Bone marrow (tissue), 2 donors: ENCODE data around the gene RPL31.

Experiments used
- DNase-seq, 2 donors: peaks; one replicate each; lab custom pipeline; 2025; lab: John Stamatoyannopoulos, UW

RPL31 gene

DNA sequence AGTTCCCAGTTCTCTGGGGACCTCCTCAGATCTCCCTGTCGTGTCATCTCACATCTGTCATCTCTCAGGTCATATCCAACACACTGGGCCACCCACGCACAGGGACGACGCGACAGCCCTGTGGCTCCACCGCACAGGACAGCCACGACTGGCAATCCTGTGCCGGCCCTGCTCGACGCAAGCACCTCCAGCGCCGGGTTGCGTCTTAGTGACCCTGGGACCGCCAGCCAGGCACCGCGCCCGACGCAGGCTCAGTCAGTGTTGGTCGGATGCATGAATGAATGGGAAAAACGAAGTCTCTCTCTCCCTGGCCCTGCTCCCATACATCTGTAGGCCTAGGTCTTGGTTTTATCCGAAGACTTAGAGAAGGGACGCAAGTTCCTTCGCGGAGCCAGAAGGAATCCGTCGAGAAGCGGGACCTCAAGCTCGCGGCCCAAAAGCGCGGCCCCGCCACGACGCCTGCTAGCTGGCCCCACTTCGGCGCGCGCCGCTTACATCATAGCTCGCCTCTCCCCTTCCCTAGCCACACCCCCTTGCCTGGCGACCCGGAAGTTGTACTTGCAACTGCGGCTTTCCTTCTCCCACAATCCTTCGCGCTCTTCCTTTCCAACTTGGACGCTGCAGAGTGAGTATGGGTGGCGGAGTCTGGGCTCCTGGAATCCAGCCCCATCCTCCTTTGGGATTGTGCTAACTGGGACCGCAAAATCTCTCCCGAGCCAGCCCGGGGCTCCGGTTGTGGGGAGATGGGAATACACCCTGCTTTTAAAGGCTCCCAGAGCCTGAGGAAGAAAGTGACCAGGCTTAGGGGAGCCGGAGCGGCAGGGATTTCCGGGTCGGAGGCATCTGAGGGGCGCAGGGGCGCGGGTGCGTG lies at the start of gene RPL31:
Gene RPL31, plus strand, starts transcription at position 599 of the 871 bp plus-strand sequence. CDS start 413 bp downstream, outside the sequence.
- peak; percentile 82 to 96 for DNase-seq

DNA sequence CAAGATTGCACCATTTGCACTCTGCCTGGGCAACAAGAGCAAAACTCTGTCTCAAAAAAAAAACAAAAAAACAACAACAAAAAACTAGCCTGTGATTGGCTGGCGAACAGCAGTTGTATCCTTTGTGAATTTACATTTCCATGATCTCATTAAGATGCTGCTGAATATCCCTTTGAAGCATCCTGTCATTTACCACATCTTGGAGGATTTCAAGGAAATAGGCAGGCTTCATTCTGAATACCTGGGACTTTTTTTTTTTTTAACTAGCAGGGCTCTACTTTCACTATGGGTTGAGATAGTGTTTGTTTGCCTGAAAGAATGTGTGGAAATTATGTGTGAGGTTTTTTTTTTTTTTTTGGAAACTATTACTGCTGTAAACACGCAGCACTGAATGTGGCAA lies 49.6 kb upstream of the RPL31 start:
- no peak for DNase-seq

DNA sequence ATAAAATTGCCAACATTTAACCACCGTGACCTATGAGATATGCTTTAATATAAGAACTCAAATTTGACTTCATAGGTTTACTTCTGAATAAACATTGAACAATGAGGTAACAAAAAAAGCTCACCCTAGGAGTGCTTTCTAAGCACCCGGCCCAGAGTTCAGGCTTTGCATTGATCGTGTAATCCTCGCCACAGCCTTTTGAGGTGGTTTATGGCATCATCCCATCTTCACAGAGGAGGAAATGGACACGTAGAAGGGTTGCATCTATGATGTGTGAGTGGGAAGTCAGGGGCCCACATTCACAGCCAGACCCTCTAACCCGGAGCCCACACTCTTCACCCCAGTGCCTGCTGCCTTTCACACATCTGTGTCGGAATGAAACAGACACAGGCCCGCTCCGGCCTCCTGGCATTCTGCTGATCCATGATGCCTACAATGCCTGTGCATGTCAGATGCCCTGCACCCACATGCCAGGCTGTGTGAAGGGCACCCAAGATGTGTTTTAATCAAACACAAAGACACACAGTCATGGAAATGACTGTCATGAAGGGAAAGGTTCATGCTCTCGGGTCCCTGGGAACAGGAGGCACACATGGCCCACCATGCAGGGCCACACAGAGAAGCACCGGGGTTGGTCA lies 48.6 kb upstream of the RPL31 start:
- DNase-seq, result no peak

DNA sequence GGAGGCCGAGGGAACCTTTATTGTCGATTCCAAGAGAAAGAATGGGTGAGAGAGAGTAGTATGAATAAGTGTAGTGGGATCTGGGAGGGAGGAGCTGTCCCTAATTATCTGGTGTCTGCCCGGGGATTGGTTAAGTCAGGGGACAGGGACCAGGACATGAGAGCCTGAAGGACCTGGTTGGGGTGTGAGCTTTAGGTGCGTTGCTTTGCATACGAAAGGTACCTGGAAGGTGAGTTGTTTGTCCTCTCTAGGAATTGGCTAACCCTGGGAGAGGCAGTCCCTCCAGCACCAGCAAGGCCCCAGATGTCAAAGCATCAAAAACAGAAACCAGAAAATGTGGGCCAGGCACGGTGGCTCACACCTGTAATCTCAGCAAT lies 48.1 kb upstream of the RPL31 start:
- DNase-seq, result no peak

DNA sequence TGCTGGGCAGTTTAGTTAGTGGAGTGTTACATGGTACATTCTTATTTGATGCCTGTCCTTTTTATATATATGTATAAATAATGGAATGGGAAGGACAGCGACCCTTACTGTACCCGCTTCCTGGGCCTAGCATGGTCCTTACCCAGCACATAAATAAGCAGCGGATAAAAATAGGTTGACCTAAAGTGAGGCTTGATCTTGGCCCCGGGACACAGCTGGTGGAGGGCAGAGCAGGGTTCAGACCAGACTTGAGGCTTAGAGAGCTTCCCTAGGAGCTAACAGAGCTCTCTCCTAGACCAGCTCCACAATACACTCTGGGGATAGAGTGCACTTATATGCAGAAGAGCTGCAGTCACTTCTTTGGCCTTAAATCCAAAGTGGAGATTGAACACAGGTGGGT lies 46.9 kb upstream of the RPL31 start:
- no peak for DNase-seq

DNA sequence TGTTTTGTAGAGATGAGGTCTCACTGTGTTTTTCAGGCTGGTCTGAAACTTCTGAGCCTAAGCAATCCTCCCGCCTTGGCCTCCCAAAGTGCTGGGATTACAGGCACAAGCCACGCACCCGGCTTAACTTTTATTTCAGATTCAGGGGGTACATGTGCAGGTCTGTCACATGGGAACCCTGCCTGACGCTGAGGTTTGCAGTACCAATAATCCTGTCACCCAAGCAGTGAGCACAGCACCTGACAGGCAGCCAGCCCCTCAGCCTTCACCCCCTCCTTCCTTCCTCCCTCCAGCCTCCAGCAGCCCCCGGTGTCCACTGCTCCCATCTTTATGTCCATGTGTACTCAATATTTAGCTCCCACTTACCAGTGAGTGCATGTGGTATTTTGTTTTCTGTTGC lies 46.0 kb upstream of the RPL31 start:
- no peak for DNase-seq

DNA sequence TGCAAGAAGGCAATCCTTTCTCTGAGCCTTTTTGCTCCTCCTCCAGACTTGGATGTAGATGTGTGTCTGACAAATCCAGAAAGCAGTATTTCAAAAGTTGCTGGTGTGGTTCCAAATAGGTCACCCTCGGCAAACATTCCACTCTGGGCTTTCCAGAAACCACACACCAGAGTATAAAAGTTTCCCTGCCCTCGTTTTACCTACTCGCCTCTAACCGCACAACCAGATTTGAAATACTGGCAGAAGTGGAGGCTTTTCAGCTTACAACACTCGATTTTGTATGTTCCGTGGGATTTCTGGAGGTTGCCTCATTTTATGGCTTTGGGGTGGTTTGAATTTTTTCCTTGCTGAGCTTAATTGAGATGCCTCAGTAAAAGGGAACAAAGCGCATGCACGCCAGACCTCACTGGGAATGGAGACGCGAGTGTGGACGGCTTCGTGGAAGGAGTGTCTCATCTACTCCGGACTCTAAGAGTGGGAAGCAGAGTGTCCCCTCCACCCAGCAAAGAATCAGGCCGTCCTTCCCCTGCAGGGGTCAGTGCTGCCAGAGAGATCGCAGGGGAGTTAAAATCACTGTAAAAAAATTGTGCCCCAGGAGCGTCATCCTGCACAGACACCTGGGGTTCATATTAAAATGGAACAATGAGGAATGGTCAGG lies 44.0 kb upstream of the RPL31 start:
- DNase-seq, result no peak

DNA sequence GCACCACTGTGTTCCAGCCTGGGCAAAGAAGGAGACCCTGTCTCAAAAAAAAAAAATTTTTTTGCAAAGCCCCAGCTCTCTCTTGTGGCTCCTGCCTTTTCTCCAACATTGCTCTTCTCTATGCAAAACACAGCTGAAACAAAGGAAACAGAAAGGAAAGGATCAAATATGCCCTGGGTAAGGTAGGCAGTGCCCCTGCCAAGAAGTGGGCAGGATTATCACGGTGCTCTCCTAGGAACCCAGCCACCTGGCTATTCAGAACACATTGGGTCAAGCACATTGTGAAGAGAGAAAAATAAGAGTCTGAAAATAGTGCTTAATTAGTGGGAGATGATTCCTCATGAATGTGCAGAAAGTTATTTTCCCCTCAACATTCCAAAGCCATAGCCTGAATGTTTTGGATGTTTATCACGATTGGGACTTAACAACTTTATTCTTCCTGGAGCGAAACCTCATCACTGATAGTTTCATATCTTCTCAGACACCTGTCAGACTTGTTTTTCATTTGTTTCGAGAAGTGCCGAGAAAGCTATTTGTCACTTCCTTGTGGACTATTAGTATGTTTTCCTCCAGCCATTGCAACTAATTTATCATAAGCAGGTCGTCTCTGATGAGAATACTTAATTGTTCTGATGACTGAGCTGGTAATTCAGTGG lies 42.7 kb upstream of the RPL31 start:
- no peak for DNase-seq

DNA sequence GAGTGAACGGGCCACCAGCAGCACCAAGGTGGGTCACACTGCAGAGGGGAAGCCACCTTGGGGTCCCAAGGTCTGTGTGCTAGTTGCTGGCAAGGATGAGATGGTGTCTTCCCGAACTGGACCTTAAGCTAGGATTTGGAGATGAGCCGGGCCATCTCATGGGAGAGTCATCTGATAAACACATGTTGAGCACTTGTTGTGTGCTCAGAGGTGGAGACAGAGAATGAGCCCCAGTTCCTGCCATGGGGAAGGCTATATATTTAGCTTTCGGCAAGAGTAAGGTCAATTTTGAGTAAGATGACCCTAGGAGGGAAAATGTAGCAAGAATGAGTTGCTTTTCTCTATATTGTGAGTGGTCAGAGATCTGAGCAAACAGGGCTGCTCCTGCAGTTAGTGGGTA lies 41.4 kb upstream of the RPL31 start:
- no peak for DNase-seq

DNA sequence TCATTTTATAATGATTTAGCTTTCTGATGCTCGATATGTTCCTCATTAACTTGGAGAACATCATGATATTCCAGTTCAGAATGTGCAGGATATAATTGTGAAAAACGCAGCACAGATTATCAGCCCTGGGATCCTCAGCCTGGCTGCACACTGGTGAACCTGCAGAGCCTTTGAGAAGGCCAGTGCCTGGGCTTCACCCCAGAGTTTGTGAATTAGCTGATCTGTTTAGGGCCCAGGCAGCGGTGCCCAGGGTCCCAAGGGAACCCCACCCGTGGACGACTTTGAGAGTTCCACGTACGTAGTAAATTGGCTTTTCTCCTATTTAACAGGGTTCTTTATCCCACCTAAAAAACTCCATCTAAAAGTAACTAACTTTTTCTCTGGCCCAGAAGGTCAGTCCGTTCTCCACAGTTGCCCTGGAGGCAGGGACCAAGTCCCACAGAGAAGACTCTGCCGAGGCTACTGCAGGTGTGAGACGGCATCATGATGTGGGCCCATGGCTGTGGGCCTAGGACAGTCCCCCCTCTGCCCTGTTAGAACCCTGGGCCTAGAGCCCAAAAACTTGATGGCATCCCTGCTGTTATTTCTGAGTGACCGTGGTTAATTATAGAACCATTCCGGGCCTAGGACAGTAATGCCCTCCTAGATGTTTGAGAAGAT lies 39.6 kb upstream of the RPL31 start:
- DNase-seq, result no peak

DNA sequence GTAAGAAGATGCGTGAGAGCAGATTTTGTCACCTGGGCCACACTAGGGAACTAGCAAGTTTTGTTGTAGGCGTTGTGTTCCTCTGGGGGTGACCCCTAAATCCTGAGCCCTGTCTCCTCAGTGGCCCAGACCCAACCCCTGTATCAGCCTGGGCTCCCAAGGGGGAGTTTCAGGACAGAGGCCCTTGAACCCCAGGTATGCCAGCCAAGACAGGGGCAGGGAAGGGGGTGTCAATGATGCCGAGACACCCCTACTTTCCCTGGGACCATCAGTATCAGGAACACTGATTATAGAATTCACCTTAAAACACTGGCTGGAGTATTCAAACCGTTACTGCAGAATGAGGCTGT lies 39.1 kb upstream of the RPL31 start:
- DNase-seq, result no peak

DNA sequence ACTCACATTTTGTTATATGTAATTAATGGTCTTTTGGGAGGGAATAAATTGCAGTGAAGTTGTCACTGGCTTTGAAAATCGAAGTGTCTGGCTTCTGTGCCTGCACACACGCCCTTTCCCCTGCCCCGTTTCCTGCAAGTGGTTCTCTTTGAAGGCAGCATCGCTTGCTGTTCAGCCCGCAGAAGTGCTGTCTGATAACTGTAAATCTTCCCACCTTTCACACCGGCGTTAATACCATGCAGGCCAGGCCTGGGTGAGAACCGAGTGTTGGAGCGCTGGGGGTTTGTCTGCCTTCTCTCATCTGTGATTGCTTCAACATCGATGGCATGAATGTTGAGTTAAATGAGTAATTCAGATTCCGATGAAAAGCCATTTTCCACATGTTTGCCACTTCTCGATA lies 37.9 kb upstream of the RPL31 start:
- no peak for DNase-seq

DNA sequence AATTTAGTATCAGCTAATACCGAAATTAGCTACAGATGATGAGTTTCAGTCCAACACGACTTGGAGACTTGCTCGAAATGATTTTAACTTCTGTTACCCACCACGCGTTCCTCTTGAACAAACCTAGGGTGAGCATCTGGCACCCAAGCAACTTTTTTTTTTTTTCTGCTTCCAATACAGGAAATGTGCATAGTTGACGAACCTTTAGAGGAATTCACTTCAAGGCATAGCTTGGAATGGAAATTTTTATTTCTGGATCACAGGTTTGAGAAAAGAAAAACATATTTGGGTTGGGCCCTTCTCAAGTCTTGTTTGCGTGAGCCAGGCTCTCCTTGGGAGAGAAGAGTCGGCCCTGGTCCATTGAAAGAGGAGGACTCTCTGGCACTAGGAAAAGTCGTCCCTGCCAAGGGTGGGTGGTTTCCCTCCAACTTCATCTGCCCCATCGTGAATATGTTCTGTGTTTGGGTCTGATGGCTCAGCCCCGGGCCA lies 37.4 kb upstream of the RPL31 start:
- no peak for DNase-seq

DNA sequence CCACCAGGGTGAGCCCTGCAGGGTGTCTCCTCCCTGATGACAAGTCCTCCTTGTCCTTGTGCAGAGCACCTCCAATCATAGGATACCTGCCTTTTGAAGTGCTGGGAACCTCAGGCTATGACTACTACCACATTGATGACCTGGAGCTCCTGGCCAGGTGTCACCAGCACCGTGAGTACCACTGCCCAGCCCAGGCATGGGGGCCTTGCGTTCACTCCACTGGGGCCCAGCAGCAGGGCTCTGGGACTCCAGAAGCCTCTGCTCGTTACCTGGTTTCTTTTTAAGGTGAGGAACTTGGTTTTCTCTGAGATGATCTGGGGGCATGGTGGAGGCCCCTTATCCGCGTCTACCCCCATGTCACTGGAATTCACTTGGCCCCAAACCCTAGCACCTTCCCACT lies 36.5 kb upstream of the RPL31 start:
- DNase-seq, result no peak

DNA sequence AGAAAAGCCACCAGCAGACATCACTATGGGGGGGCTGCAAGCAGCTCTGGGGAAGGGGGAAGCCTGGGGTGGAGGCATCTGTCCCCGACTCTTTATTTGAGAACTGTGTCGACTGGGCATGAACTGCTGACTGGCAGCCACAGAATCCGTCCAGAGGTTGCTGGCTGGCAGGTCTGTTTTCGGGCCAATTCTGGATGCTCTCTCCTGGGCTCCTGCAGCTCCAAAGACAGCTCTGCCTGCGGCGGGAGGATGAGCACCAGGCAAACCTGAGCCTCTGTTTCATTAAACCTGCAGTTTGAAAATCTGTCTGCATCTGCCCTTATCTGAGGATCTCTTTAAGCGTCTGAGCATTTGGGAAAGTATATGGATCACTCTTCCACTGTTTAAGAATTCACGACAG lies 34.4 kb upstream of the RPL31 start:
- DNase-seq, result no peak

DNA sequence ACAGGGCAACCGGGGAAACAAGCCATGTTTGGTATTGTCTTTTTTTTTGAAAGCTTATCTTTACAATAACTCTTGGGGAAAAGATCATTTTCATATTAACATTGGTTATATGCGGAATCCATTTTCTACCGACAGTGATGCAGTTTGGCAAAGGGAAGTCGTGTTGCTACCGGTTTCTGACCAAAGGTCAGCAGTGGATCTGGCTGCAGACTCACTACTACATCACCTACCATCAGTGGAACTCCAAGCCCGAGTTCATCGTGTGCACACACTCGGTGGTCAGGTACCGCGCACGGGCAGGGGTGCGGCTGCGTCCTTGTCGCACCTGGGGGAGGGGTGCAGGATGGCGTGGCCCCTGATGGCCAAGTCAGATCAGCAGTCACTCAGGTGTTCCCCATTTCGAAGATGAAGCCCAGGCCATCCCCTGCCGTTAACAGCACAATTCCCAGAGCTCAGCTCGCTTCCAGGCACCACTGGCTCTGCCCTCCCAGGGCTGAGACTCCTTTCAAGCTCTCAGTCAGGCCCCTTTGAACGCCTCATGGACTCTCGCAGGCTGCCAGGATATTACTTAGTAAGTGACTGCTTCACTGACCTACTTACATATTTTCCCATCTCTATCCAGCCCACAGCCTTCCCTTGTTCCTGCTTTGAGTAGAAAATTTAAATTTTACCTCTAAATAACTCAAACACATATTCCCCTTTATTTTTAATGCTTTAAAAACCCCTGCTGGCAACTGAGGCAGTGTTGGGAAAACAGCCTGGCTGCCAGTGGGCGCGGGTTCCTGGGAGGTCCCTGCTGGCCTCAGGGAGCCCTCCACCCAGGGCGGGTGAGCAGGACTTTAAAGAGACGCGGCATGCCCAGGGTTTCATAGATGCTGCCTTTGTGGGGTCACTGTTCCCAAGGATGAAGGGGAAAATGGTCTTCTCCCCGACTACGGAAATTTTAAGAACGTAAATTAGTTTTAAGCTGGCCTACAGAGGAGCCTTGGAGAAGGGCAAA lies 33.6 kb upstream of the RPL31 start:
- DNase-seq, result no peak

DNA sequence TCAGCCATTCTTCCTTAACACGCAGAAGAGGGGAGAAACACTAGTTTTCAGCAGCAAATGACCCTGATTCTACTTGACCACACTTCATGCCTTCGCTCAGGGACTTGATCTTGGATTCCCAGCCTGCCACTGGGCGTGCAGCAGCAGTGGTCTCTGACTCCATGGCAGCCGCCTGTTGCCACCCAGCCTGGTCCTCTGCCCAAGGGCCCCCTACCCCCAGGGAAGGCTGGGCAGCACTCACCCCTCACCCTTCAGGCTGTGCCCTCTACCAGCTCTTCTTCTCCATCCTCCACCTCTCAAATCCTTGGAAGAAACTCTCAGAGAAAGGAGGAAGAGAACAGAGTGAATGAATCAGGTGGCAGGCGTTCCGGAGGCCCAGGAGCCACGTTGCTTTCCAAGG lies 32.1 kb upstream of the RPL31 start:
- no peak for DNase-seq

DNA sequence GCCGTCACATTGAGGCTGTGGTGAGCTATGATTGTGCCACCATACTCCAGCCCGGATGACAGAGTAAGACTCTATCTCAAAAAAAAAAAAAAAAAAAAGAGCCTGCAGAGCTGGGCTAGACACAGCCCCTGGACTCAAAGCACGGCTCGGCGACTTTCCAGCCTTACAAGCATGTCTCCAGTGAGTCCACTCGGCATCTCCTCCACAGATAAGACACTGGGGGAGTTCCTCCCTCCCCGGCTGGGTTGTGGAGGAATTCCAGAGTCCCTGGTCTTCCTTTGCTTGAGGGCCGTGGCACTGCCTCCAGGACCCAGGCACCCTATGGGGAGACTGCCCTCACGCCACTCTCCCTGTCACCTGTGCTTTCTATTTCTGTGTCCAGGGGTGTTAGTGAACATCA lies 30.9 kb upstream of the RPL31 start:
- no peak for DNase-seq

DNA sequence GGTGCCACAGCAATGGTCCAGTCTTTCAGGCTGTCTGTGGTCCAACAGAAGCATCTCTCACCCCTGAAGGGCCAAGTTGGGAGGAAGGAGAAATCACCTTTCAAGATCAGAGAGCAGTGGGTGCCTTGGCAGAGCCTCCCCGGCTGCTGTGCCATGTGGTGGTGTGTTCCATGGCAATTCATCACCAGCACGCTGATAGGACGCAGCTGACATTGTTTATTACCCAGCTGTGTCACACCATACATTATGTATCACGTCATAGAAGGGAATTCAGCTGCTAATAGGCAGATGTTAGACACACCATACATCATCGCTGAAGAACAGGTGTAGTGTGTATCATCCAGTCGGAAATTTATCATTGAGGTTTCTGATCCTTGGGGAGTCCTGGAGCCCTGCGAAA lies 29.6 kb upstream of the RPL31 start:
- no peak for DNase-seq

DNA sequence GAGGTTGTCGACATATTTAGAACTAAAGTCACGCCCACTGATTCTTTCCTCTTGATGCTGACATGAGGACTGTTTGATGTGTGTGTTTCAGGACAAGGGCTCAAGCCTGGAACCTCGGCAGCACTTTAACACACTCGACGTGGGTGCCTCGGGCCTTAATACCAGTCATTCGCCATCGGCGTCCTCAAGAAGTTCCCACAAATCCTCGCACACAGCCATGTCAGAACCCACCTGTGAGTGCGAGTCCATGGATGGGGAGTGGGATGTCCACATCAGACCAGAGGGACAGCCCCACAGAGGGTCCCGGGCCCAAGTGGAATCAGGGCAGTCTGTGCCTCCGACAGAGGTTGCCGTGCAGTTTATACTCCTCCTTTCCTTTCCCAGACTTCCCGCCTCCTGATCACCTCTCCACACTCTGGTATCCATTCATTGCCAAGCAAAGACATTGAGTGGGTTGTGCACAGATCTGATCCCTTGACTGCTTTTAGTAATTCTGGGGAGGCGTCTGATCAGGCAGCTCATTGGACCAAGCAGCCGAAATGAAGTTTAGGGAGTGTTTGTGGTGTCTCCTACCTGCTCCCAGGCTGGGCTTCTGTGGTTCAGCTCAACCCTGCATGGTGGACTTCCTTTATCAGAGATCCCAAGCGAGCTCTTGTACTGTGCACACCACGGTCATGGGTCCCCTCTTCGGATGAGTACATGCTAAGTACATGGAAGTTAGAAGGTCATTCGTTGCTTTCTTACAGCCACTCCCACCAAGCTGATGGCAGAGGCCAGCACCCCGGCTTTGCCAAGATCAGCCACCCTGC lies 27.2 kb upstream of the RPL31 start:
- no peak for DNase-seq
